CD4-positive, alpha-beta memory T cell (primary cell): Measurements from ENCODE around the gene OR5AP2. TPM values are rescaled to one million over a fixed set of nuclear protein-coding genes. Genes with fewer than 3 reads are reported as not detected.

Experiments used
- polyA plus RNA-seq, 2 donors: library from polyadenylated mRNA; unstranded; fragments of 300-500 nt; fragmentation: Illumina TruSeq; gene quantifications; one replicate each; pipeline ENCODE4 v1.2.3, GENCODE V29; 2021
- total RNA-seq, 2 experiments: library from RNA; stranded (reverse); gene quantifications; one replicate each; pipeline ENCODE4 v1.2.3, GENCODE V29; 2021

The OR5AP2 gene
- total and polyA plus RNA-seq, 4 experiments from 2014 or later = not detected

Other genes starting within 250 kb of the OR5AP2 start
- not detected for gene OR5AL1, start 229.7 kb downstream of the OR5AP2 start, total RNA-seq
- not detected for gene OR5AL1, start 229.7 kb downstream of the OR5AP2 start, polyA plus RNA-seq
- gene OR5M3, start 169.1 kb downstream of the OR5AP2 start, total RNA-seq = not detected
- gene OR5M3, start 169.1 kb downstream of the OR5AP2 start, polyA plus RNA-seq = not detected
- gene OR5M8, start 151.1 kb downstream of the OR5AP2 start, total RNA-seq = not detected
- gene OR5M8, start 151.1 kb downstream of the OR5AP2 start, polyA plus RNA-seq = not detected
- gene OR5M11, start 99.2 kb downstream of the OR5AP2 start, total RNA-seq = not detected
- not detected for gene OR5M11, start 99.2 kb downstream of the OR5AP2 start, polyA plus RNA-seq
- not detected for gene OR5M10, start 64.7 kb downstream of the OR5AP2 start, total RNA-seq
- not detected for gene OR5M10, start 64.7 kb downstream of the OR5AP2 start, polyA plus RNA-seq
- gene OR5M1, start 27.6 kb downstream of the OR5AP2 start, total RNA-seq = not detected
- not detected for gene OR5M1, start 27.6 kb downstream of the OR5AP2 start, polyA plus RNA-seq
- gene OR5AR1, start 21.2 kb upstream of the OR5AP2 start, total RNA-seq = not detected
- not detected for gene OR5AR1, start 21.2 kb upstream of the OR5AP2 start, polyA plus RNA-seq
- not detected for gene OR9G1, start 56.7 kb upstream of the OR5AP2 start, total RNA-seq
- gene OR9G1, start 56.7 kb upstream of the OR5AP2 start, polyA plus RNA-seq = not detected
- gene OR9G4, start 106.3 kb upstream of the OR5AP2 start, total RNA-seq = not detected
- not detected for gene OR9G4, start 106.3 kb upstream of the OR5AP2 start, polyA plus RNA-seq